Hippocampal formation (tissue), 2 donors: ENCODE results near the gene COX6A1.

Experiments used
- DNase-seq, 2 donors: peaks; one replicate each; lab custom pipeline; 2025; lab: John Stamatoyannopoulos, UW

Gene COX6A1

DNA sequence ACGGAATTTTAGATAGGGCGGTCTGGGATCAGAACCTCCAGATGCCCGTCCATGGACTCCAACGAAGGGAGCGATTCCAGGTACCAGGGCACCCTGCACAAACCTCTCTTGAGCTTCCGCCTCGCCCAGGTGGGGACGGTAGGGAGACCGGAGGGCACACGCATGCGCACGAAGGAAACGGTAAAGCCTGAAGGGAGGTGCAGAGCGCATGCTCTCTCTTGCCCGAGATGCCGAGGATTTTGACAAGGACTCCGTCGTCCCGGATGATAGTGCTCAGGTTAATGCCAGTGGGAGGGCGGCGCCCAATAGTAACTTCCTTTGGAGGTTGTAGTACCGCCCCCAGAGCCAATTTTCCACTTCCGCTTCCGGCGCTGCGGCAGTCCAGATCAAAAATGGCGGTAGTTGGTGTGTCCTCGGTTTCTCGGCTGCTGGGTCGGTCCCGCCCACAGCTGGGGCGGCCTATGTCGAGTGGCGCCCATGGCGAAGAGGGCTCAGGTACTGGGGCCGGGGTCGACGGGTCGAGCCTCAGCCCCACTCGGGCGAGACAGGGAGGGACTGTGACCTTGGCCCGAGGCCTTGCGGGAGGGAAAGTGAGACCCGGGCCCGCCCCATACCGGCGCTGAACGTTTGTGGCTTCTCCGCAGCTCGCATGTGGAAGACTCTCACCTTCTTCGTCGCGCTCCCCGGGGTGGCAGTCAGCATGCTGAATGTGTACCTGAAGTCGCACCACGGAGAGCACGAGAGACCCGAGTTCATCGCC, at the start of gene COX6A1:
COX6A1 (plus strand) TSS at position 379 of the 760 bp plus-strand sequence; CDS start at position 393, 14 bp downstream.
- DNase-seq = peak; percentile 87 to 97

DNA sequence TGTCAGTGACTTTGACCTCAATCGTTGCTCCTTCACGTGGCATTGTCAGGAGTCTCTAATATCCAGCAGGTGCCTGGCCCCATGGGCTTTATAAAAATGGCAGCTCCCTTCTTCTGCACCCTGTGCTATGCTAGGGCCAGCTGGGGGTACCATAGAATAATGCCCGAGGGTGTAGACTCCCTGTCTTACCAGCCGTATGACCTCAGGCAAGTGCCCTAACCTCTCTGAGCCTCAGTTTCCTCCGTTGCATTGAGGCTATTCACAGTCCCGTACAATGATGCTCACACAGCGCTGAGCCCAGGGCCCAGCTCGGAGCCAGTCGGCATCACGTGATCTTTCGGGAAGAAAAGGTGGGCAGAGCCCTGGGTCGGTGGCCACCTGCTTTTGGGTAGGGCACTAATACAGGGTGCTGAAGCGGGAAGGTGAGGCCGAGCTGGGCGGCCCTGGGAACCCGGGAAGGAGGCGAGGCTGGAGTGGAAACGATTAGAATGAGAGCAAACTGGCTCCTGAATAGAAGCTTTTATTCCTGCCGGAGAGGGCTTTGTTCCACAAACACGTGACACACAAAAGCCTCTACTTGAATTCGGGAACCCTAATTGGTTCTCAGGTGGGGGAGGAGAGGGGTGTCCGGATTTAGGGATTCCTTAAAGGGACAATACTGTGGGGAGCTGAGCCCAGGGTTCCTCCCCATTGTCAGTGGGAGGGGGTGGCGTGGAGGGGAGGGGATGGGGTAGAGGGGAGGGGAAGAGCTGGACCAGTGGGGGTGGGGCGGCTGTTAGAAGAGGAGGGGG, 49.0 kb upstream of the COX6A1 start:
- DNase-seq = no peak

DNA sequence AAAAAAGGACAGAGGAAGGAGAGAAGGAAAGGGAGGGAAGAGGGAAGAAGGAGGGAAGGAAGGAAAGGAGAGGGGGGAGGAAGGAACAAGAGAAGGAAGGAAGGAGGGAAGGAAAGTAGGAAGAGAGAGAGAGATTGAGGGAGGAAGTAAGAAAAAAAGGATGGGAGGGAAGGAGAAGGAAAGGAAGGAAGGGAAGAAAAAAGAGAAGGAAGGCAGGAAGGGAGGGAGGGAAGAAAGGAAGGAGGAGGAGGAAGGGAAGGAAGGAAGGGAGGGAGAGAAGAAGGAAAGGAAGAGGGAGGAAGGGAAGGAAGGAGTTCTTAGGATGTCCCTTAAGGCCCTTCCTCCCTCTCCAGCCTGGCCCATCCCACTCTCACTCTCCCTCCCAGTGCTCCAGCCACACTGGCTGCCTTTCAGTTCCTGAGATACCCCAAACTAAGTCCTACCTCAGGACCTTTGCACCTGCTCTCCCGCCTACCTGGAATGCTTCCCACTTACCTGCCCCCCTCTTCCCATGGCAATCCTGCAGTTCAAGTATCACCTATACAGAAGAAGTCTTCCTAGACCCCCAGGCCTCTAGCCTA, 47.3 kb upstream of the COX6A1 start:
- no peak for DNase-seq

DNA sequence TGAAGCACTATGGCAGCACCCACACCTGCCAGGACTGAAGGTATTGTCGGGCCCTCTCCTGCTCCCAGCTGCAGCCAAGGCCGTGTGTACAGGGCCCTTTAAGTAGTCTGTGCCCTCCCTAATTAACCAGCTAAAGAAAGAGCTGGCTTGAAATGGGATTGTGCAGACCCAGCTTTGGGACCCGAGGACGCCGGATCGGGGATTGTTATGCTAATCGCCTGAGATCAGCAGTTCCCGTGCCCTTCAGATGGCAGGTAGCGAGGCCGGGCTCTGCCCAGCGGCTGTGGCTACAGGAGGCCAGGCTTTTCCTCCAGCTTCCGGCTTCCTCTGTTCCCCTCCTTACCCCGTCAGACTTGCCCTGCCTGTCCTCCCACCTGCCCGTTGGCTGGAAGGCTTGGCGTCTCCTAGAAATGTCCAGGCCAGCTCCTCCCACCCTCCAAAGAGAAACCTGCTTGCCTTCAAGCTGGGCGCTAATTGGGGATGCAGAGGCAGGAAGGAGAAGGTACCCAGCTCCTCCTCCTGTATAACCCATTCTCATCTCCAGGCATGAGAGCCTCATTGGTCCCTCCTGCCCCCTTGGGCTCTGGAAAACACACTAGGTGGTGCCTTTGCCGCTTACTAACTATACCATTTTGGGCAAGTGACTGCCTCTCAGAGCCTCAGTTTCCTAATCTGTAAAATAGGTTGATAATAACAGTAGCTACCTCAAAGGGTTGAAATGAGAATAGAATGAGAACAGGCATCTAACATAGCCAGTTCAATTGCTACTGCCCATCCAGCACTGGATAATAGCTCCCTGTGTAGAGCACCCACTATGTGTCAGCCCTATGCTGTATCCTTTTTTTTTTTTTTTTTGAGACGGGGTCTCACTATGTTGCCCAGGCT, 43.2 kb upstream of the COX6A1 start:
- DNase-seq = no peak

DNA sequence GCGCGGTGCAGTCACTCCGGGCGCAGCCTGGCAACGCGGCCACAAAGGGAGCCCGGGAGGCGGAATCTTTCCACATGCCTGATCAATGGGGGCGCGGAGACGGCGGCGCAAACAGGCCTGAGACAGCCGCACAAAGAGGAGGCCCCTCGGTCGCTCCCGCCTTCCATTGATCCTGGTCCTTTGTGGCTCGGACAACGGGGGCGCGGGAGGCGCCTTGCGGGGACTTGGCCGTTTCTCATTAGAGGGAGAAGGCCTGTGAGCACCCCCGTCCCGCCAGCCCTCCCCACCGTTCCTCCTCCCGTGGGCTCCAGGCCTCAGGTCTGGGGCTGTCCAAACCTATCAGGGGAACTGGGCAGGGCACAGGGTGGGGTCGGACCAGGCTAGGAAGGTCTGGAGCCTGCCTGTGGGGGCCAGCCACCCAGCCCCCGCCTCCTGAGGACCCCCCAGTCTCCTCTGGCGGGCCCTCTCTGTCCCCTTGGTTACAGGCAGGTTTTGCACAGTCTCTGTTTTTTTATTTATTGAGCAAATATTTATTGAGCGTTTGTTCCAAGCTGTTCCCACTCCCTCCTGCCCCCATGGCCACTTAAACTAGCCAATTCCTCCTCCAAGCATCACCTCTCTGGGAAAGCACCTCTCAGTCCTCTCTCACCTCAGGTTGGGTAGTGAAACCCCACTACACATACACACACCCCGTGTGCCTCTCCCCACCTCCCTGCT, 39.9 kb upstream of the COX6A1 start:
- DNase-seq = peak in 1 of 2 donors; percentile 8

DNA sequence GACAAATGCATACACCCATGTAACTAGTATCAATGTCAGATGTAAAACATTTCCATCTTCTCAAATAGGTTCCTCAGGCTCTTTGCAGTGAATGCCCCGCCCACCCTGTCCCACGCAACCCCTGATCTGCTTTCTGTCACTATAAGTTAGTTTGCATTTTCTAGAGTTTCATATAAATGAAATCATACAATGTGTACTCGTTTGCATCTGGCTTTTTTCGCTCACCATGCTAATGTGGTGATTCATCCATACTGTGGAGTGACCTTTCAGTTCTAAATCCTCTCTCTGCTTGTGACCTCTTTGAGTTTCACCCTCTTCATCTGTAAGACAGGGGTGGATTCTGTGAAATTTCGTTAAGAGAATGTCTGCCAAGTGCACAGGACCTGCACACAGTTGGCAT, 38.4 kb upstream of the COX6A1 start:
- no peak for DNase-seq

DNA sequence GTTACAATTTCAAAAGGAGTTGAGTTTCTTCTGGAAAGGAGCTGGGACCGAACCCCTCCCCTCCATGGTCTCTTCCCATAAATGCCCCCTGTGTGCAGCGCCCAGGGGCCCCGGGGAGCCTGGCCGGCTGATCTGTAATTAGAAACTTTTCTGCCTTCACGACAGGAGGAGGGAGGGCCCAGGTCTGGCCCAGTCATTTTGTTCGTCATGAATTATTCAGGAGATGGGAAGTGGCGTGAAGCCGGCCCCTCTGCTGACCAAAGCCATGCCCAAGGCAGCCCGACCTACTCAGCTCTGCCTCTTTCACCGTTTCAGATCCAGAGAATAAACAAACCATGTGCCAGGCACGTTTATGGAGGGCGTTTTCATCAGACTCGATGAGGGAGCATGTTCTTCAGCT, 35.7 kb upstream of the COX6A1 start:
- DNase-seq = no peak

DNA sequence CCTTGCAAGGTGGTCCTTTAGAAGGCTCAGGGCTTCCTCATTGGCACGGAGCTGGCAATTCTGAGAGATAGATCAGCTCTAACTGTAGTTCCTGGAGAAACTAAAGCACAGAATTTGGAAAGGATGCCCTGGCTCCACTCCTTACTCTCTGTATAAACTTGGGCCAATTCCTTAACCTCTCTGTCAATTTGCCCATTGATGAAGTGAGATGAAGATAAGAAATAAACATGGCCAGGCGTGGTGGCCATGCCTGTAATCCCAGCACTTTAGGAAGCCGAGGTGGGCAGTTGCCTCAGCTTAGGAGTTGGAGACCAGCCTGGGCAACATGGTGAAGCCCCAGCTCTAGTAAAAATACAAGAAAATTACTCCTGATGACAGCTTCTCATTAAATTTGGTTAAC, 34.0 kb upstream of the COX6A1 start:
- DNase-seq = no peak

DNA sequence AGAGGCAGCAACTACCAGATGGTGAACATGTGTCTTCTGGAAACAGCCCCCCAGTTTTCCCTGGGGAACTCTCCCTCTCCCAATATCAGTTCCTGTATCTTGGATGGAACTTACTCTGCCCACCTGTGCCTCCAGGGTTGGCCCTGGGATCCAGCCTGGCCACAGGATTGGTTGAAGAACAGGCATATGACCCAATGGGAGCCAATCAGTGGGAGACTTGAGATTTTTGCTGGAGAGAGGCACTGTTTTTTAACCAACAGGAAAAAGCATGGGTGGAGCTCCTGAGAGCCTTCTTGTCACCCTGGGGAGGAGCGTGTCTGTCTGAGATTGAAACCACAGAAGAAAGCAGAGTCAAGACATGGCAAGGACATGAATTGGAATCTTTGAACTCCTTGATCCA, 33.6 kb upstream of the COX6A1 start:
- DNase-seq = no peak

DNA sequence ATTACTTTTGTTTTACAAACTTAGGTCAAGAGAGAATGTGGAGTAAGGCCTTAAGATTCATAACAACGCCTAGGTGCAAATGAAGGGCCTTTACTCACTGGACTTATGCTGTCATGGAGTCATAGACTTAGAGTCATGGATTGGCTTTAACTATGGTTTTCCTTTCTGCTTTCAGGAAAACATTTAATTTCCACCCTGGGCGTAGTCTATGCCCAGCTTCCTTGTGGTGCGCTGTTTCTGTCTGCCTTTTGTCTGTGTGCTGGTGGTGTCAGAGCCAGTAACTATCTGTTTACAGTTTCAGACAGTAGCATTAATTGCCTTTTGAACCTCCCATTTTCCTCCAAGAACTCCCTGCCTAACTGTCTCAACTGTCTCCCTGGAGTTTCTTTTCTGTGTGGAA, 31.8 kb upstream of the COX6A1 start:
- DNase-seq = no peak

DNA sequence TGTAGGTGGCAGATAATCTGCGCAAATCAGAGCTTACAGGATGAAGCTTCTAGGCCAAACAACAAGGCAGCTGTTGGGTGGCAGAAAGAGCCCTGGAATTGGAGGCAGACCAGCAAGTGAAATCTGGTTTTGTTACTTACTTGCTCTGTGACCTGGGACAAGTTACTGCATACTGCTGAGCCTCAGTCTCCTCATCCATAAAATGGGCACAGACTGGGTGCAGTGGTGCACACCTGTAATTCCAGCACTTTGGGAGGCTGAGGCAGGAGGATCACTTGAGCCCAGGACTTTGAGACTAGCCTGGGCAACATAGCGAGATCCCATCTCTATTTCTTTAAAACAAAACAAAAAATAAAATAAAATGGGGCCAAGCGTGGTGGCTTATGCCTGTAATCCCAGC, 31.4 kb upstream of the COX6A1 start:
- DNase-seq = no peak

DNA sequence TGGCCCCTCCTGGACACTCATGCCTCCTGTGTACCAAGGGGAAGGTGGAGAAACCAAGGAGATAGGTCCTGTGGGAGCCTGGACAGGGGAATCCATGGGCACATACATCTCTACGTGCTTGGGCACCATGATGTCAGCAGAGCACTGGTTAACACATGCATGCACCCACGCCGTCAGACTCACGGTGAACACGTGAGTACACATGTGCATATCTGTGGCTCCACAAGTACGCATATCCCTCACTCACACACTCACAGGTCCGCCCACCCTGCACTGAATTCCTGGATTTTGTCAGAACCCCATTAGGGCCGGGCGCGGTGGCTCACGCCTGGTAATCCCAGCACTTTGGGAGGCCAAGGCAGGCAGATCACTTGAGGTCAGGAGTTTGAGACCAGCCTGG, 29.1 kb upstream of the COX6A1 start:
- DNase-seq = no peak

DNA sequence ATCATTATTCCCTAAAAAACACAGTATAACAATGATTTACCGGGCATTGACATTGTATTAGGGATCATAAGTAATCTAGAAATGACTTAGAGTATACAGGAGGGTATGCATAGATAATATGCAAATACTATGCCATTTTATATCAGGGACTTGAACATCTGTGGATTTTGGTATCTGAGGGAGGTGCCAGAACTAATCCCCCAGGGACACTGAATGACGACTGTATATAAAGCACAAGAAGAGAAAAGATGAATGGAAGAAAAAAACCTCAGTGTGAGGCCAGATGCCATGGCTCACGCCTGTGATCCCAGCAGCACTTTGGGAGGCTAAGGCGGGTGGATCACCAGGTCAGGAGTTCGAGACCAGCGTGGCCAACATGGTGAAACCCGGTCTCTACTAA, 25.5 kb upstream of the COX6A1 start:
- no peak for DNase-seq

DNA sequence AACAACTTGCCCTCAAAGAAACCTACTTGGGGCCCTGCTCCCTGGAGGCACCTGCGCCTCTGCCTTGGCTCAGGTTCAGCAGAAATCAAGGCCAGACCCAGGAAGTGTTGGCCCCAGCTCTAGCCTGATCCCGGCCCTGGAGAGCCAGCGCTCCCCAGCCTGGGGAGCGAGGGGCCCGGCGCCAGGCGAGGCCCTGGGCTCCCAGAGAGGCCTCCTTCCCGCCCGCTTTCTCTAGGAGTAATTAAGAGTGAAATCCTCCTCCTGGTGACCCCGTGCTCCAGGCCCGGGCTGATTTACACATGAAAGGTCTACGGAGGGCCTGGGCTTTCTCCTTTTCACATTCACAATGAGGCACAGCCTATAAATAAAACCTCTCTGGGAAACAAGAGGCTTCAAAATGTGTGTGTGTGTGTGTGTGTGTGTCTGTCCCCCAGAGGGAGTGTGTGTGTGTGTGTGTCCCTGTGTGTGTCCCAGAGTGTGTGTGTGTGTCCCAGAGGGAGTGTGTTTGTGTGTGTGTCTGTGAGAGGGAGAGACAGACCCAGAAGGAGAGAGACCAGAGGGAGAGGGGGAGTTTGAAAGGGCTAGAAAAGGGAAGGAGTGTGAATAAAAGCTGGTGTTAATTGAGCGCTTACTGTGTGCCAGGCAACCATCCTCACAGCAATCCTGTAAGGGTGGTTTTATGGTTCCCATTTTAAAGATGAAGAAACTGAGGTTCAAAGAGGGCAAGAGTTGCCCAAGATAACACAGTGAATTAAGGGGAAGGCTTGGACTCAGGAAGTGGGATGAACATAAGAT, 23.8 kb upstream of the COX6A1 start:
- peak in 1 of 2 donors; percentile 40 for DNase-seq

DNA sequence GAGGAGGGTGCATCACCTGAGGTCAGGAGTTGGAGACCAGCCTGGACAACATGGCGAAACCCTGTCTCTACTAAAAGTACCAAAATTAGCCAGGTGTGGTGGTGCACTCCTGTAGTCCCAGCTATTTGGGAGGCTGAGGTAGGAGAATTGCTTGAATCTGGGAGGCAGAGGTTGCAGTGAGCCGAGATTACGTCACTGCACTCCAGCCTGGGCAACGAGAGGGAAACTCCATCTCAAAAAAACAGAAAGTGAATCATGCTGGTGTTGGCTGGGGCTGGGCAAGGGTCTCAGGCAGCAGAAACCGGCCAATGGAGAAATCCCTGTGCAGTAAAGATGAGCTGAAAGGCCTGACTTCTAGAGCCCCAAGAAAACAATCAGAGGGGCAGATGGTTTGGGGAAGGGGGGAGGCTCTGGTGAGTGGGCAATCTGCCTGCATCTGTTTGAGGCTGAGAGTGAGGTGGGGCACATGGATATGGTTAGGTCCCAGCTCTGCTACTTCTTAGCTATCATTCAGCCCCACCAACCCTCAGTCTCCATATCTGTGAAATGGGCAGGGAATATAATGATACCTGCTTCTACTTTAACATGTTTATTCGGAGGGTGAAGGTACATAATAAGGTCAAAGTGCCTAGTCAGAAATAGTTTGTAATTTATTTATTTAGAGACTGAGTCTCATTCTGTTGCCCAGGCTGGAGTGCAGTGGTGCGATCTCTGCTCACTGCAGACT, 21.3 kb upstream of the COX6A1 start:
- no peak for DNase-seq

DNA sequence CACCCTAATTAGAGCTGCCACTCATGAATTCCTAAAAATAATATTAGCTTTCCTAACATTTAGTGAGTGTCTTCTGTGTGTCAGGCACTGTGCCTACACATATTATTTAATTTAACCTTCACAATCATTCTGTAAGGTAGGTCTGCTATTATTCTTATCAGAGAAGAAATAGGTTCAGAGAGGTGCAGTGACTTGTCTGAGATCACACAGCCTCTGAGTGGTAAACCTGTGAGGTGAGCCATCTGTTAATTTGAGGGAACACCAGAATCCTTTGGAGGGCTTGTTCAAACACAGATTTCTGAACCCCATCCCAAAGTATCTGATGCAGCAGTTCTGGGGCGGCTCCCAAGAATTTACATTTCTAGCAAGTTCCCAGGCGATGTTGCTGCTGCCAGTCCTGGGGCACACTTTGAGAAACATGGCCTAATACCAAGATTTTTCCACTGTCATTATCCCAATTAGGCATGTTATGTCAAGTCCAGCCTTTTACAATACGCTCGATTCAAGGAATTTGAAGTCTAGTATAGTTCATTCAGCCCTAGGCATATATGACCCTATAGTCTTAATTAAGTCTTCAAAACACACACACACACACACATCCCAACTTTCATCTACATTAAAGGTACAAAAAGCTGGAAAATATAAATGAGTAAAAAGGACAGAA, 19.9 kb upstream of the COX6A1 start:
- no peak for DNase-seq

DNA sequence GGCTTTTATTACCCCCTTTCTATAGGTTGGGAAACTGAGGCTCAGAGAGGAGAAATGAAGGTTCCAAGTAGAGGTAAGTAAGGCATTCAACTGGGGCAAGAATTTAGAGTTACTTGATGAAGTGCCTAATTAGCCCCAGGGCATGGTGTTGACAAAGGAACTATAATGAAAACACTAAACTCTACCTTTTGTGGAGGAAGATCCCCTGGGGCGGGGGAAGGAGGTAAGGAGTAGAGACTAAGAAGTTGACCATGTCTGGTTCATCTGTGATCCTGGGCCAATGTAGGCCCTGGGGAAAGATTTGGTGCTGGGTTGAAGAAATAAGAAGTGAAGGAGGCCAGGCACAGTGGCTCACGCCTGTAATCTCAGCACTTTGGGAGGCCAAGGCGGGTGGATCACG, 16.2 kb upstream of the COX6A1 start:
- DNase-seq = no peak

DNA sequence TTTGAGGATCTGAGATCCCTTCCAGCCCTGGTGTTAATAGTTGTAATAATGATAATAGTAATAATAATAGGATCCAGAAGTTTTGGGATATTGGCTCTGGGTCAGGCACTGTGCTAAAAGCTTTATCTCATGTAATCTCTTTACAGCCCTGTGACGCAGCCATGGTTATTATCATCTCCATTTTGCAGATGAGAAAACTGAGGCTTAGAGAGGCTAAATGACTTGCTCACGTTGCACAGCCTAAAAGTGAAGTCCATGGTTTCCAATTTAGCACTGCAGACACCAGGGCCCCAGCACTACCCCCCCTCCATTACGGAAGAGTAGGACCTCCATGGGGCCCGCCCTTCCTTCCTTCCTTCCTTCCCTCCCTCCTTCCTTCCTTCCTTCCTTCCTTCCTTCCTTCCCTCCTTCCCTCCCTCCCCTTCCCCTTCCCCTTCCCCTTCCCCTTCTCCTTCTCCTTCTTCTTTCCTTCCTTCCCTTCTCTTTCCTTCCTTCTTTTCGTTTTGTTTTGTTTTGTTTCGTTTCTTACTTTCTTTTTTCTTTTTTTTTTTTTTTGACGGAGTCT, 14.9 kb upstream of the COX6A1 start:
- no peak for DNase-seq

DNA sequence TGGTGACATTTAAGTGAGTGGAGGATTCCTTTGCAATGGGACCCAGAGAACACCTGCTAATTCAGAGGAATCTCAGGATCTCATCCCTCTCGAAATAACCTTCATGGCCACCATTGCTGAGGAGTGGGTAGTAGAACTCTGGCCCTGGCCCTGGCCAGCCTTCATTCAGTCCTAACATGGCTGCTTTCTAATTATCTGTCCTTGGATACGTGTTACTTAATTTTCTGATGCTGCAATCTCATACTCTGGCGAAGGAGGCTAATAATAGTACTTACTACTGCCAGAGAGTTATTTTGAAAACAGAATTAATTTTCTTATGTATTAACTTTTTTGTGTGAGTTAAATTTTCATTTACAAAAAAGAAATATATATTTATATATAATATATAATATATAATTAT, 12.1 kb upstream of the COX6A1 start:
- no peak for DNase-seq
